ENCODE data around the gene GDF2.

Gene GDF2

GRCh38 chr10:47296156-47296894 lies 25.9 kb upstream of the GDF2 start:
- no peak for DNase-seq (ENCODE audit: low spot score)
- TF ChIP-seq CTCF (conservative IDR thresholded peaks at IDR 0.05; ENCODE audit: low read depth): no peak
- ChIA-PET POLR2A (ENCODE audit: low non-redundant PET) (no interaction called here), CTCF (no interaction called here)
- no peak overlapping the region for H3K27ac ChIP-seq

DNA sequence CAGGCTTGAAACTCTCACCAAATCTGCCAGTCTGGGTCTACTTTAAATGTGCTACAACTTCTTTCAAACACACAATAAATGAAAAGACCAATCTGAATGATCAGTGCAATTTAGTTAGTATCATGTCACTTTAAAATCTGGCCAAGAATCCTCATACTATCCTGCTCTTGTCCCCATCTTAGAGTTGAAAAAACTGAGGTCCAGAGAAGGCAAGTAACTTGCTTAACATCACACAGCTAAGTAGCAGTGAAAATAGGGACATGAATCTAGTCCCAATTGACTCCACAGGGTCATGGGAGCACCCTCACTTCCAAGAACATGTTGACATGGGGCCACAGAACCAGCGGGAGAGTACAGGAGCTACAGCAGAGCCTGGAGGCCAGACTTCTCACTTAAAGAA lies 25.3 kb upstream of the GDF2 start:
- POLR2A ChIA-PET (ENCODE audit: low non-redundant PET): no interaction called here
- DNase-seq (ENCODE audit: low spot score): no peak
- TF ChIP-seq CTCF (conservative IDR thresholded peaks at IDR 0.05; ENCODE audit: low read depth): no peak
- no peak overlapping the region for H3K27ac ChIP-seq
- CTCF ChIA-PET: no interaction called here

DNA sequence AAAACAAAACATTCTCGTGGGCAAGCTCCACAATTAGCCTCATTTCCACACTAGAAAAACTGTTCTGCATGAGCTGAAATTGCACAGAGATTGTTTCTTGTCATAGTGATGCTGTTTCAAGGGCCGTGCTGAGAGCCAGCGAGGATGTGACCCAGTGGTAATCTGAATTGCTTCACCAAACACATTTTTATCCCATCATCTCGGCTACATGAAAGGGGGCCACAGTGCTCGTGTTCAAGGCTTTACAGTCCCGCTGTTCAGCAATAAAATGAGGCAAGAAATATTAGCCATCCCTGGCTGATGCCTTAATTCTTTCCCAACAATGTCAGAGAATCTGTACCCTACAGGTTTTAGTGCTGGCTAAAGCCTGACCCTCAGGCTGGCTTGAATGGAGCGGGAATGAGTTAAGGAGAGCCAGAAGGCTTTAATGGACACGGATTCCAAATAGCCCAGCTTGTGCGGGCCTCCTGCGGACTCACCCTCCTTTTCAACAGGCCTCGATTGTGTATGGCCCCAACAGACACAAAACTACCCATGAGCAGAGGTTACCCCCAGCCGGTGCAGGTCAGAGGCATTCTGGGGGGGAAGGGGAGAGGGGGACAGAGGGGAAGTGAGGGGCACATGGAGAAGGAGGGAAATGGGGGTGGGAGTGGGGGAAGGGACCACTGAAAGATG lies 24.3 kb upstream of the GDF2 start:
- POLR2A ChIA-PET (ENCODE audit: low non-redundant PET): no interaction called here

DNA sequence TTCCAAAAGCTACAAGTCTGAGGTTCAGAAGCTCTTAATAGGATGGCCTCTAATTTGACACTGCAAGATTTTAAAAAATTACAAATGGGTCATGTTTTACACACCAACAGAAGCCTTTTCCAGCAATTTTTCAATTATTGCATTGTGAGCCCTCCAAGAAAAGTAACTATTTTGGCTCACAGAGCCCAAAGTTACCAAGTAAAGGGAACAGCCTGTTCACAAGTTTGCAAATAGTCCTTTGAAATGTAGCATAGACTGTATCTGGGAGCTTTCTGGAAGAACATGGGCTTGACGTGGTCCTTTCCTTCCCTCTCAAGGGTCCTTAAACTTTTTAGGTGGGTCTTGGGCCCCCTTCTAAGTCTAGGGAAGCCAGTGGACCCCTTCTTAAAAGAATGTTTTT lies 23.5 kb upstream of the GDF2 start:
- DNase-seq (ENCODE audit: low spot score): no peak
- ChIA-PET POLR2A (ENCODE audit: low non-redundant PET) (no interaction called here), CTCF (interaction anchor here (0.7 to 1.1 kb wide), 2 partner anchors 13 to 21 kb away, joined by 3 read pairs; no protein-coding TSS in a partner anchor)
- TF ChIP-seq CTCF (conservative IDR thresholded peaks at IDR 0.05; ENCODE audit: low read depth): no peak
- H3K27ac ChIP-seq: no peak overlapping the region

More for the DNA sequence above, 24.3 kb upstream of the GDF2 start:
- no peak for DNase-seq (ENCODE audit: low spot score)
- no peak overlapping the region for H3K27ac ChIP-seq
- CTCF ChIA-PET: interaction anchor here (0.7 to 1.1 kb wide), 2 partner anchors 14 to 21 kb away, joined by 3 read pairs; no protein-coding TSS in a partner anchor
- TF ChIP-seq CTCF (conservative IDR thresholded peaks at IDR 0.05; ENCODE audit: low read depth): no peak

DNA sequence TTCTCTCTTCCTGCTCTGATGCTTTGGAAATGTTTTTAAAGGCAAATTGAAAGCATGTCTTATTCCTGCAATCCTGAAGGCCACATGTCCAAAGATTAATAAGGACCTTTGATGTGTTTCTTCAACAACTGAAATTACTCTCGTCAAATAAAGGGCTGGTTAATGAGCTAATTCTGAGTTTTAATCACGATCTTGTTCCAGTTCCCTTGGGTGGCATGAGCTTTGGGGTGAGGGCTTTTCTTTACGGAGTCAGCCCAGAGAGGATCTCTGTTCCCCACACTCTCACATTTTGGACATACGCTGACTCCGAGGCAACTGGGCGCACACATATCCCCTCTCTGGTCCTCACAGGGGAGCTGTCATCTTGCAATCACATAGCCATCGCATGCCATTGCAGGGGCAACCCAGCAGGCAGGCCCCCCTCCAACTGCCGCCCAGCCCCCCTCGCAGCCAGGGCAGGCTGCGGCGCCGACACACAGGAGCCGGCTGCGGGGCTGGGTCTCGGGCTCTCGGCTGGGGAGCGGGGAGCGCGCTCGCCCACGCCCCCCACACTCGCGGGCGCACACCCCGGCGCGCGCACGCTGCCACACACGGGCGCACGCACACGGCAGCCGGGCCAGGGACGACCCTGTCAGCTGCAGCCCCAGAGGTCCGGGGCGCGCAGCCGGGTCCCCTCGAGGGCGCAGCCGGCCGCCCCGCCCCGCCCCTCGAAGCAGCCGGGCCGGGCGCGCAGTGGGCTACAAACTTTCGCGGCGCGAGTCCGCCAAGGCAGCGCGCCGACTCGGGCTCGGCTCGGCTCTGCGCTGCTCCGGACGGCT lies 22.4 kb upstream of the GDF2 start, which contains the start of gene GDF10:
GDF10 (plus strand) TSS at position 587 of the 818 bp plus-strand sequence. CDS start 455 bp downstream, outside the sequence.
- ChIA-PET CTCF (interaction anchor here (0.7 kb wide), 1 partner anchor 275 kb away, joined by 3 read pairs; no protein-coding TSS in a partner anchor), POLR2A (ENCODE audit: low non-redundant PET) (no interaction called here)
- no peak for DNase-seq (ENCODE audit: low spot score)
- TF ChIP-seq CTCF (conservative IDR thresholded peaks at IDR 0.05; ENCODE audit: low read depth): no peak
- H3K27ac ChIP-seq: no peak within 1 kb of the TSS

DNA sequence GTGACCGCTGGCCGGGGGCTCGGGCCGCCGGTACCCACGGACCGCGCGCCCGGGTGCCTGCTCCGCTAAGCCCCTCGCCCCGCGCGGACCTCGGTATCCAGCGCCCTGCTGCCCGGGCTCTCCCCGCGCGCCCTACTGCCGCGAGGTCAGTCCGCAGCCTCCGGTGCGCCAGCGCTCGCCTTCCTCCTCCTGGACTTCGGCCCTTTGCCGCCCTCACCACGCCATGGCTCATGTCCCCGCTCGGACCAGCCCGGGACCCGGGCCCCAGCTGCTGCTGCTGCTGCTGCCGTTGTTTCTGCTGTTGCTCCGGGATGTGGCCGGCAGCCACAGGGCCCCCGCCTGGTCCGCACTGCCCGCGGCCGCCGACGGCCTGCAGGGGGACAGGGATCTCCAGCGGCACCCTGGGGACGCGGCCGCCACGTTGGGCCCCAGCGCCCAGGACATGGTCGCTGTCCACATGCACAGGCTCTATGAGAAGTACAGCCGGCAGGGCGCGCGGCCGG lies 21.8 kb upstream of the GDF2 start:
- TF ChIP-seq CTCF (conservative IDR thresholded peaks at IDR 0.05; ENCODE audit: low read depth): no peak
- POLR2A ChIA-PET (ENCODE audit: low non-redundant PET): no interaction called here
- H3K27ac ChIP-seq: no peak overlapping the region
- DNase-seq (ENCODE audit: low spot score): no peak
- CTCF ChIA-PET: interaction anchor here (0.5 to 0.7 kb wide), 2 partner anchors 15 to 276 kb away, joined by 3 read pairs; no protein-coding TSS in a partner anchor
